ENCODE data around the gene DLGAP1. TPM values are rescaled to one million over a fixed set of nuclear protein-coding genes. Genes with fewer than 3 reads are reported as not detected.

Gene DLGAP1
- total RNA-seq, 1 donor from 2014 or later, result 11.5 TPM

GRCh38 chr18:3757361-3757760 is 697.7 kb downstream of the DLGAP1 start:
- no peak overlapping the region for H3K27ac Mint-ChIP-seq (ENCODE audit: unreplicated experiment)
- peaks cover 4% of the 10 kb centered on the region for H3K4me1 Mint-ChIP-seq
- no peak overlapping the region for H3K4me3 Mint-ChIP-seq
- H3K9me3 Mint-ChIP-seq, result peaks cover 7% of the 10 kb centered on the region
- no peak for TF ChIP-seq CTCF (conservative IDR thresholded peaks at IDR 0.05)
- no peaks in the 10 kb centered on the region for H3K27me3 Mint-ChIP-seq (ENCODE audit: low read depth)
- peaks cover 11% of the 10 kb centered on the region for H3K36me3 Mint-ChIP-seq (ENCODE audit: low read depth)
- DNase-seq (ENCODE audit: low read depth, low spot score), result no peak

- H3K27me3 Mint-ChIP-seq (ENCODE audit: low read depth), result no peaks in the 10 kb centered on the region
- no peak overlapping the region for H3K27ac Mint-ChIP-seq (ENCODE audit: unreplicated experiment)
- peaks cover 12% of the 10 kb centered on the region for H3K36me3 Mint-ChIP-seq (ENCODE audit: low read depth)
- DNase-seq (ENCODE audit: low read depth, low spot score), result no peak
- H3K4me1 Mint-ChIP-seq, result no peaks in the 10 kb centered on the region
- no peak for TF ChIP-seq CTCF (conservative IDR thresholded peaks at IDR 0.05)
- peaks cover 11% of the 10 kb centered on the region for H3K9me3 Mint-ChIP-seq
- no peak overlapping the region for H3K4me3 Mint-ChIP-seq
These were observed 702.0 kb downstream of the DLGAP1 start for GRCh38 chr18:3753106-3753505.

- no peak for DNase-seq (ENCODE audit: low read depth, low spot score)
- no peak overlapping the region for H3K4me3 Mint-ChIP-seq
- no peak overlapping the region for H3K27ac Mint-ChIP-seq (ENCODE audit: unreplicated experiment)
- no peaks in the 10 kb centered on the region for H3K4me1 Mint-ChIP-seq
- no peaks in the 10 kb centered on the region for H3K27me3 Mint-ChIP-seq (ENCODE audit: low read depth)
- peaks cover 7% of the 10 kb centered on the region for H3K36me3 Mint-ChIP-seq (ENCODE audit: low read depth)
- TF ChIP-seq CTCF (conservative IDR thresholded peaks at IDR 0.05), result no peak
- peaks cover 3% of the 10 kb centered on the region for H3K9me3 Mint-ChIP-seq
These were observed 707.0 kb downstream of the DLGAP1 start for GRCh38 chr18:3748086-3748485.

- no peak for TF ChIP-seq CTCF (conservative IDR thresholded peaks at IDR 0.05)
- Mint-ChIP-seq H3K27ac (ENCODE audit: unreplicated experiment) (no peak overlapping the region), H3K36me3 (ENCODE audit: low read depth) (peaks cover 7% of the 10 kb centered on the region), H3K9me3 (peaks cover 3% of the 10 kb centered on the region), H3K4me3 (no peak overlapping the region), H3K27me3 (ENCODE audit: low read depth) (no peaks in the 10 kb centered on the region), H3K4me1 (no peaks in the 10 kb centered on the region)
- no peak for DNase-seq (ENCODE audit: low read depth, low spot score)
These were observed 707.7 kb downstream of the DLGAP1 start for GRCh38 chr18:3747176-3747973.

GRCh38 chr18:3742541-3742940 is 712.6 kb downstream of the DLGAP1 start:
- Mint-ChIP-seq H3K27me3 (ENCODE audit: low read depth) (no peaks in the 10 kb centered on the region), H3K36me3 (ENCODE audit: low read depth) (peaks cover 14% of the 10 kb centered on the region), H3K9me3 (peaks cover 9% of the 10 kb centered on the region), H3K4me3 (no peak overlapping the region), H3K4me1 (no peaks in the 10 kb centered on the region), H3K27ac (ENCODE audit: unreplicated experiment) (no peak overlapping the region)
- no peak for DNase-seq (ENCODE audit: low read depth, low spot score)
- no peak for TF ChIP-seq CTCF (conservative IDR thresholded peaks at IDR 0.05)
